AG09319 (cell line): ENCODE measurements around the gene TRIM2.
A peak's percentile ranks its signal among the peaks of the same experiment; 100 is the strongest.

ENCODE experiments used
- DNase-seq: peaks from one replicate; pipeline ENCODE4 v3.0.0-alpha.2; 2010; ENCODE audit warnings: low read depth; ENCODE audit errors: extremely low read depth
- CTCF ChIP-seq: IDR thresholded peaks from 2 replicates; pipeline ENCODE4 v1.5.1; 2011; ENCODE audit warnings: low read depth, mild to moderate bottlenecking, inconsistent platforms, low read length, moderate library complexity

Gene TRIM2

GRCh38 chr4:153232768-153233167, 28.5 kb downstream of the TRIM2 start:
- TF ChIP-seq CTCF, result peak; percentile 29
- no peak for DNase-seq

GRCh38 chr4:153233761-153234371, 29.6 kb downstream of the TRIM2 start:
- TF ChIP-seq CTCF, result no peak

DNA sequence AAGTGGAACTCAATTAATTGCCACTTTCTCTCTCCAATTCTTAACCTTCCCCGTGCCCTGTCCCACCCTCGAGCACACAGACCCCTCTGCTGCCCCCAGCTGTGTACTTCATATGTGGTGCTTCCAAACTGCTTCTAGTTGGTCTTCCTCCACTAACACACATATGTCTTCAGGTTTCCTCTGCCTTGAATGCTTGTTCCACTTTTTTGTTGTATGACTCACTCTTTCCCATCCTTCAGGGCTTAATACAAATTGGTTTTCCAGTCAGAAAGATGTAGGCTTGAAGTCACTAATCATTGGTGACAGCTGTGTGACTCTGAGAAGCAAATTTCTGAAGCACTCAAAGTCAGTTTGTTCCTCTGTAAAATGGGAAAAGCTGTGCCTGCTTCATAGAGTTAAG, 30.6 kb downstream of the TRIM2 start:
- no peak for DNase-seq
- no peak for TF ChIP-seq CTCF

More at GRCh38 chr4:153233761-153234371, 29.6 kb downstream of the TRIM2 start:
- peak; percentile 77 for DNase-seq

DNA sequence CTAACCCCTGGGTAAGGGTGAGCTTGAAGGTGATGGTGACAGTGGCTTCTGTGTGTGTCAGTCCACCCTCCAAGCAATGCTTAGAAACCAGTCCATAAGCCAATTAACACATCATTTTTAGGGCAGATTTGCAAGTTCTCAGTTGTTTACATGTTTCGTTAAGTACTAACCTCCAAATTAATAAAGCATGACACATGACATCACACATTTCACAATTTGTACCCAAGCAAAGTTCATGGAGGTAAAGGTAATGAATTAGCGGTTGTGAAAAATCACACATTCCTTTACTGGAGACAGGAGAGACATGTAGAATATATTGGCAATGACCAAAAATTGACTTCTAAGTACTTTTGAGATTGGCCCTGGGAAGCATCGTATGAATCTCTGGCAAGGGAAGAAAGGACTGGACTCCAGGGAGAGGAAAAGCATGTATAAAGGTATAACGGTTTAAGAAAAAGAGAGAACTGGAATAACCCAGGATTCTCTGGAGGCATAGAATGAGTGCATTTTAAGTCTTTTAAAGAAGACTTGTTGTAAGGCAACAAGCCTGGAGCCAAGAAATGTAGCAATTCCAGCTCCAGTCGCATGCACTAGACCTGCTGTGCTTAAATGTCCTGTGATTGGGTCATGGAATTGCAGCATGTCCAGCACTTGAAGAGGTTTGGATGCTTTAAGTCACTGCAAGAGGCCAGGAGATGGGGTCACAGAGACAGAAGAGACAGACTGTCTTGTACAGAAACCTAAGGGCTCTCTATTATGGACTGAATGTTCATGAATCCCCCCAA, 34.1 kb downstream of the TRIM2 start:
- TF ChIP-seq CTCF, result no peak
- DNase-seq, result no peak

DNA sequence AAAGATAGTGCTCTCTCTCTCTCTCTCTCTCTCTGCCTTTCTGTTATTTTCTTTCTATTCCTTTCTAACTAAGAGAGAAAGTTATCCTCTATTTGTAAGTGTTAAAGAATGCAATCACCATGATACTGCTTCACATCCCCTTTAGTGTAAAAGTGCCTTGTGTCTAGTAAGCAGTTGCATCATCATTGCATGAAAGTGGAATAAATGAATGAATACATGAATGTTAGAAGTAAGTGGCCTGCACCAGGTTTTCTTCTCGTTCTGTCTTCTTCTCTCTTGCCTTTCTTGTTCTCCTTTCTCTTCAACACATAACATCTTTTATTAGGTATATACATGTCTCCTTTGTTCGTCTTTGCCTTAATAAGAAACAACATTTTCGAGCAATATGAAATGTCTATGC, 35.2 kb downstream of the TRIM2 start:
- DNase-seq, result no peak
- no peak for TF ChIP-seq CTCF

DNA sequence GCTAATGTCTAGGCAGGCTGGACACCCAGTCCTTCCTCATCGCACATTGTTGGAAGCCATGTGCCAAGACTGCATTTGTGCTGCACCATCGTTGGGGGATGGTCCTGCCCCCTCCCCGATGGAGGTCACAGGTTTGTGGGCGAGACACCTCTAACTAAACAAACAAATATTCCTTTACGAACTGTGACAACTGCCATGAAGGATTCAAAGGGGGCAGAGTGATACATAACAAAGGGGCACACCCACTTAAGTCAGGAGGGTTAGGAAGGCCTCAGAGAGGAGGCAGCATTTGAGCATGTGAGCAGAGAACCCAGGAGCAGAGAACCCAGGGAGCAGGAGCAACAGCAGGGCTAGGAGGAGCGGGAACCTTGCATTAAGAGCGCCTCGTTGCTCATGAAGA, 37.1 kb downstream of the TRIM2 start:
- no peak for DNase-seq
- no peak for TF ChIP-seq CTCF
